Right lung (tissue), 5 donors: Measurements from ENCODE around the gene IGSF21. TPM values are rescaled to one million over a fixed set of nuclear protein-coding genes. Genes with fewer than 3 reads are reported as not detected.

Experiments used
- DNase-seq, 2 donors: peaks; one replicate each; pipeline ENCODE4 v3.0.0-alpha.2; 2013
- polyA plus RNA-seq, 5 donors: library from polyadenylated mRNA; unstranded; fragments of 120-200 nt; gene quantifications; one replicate each; pipeline versions ENCODE4 v1.2.1 to v1.2.3, GENCODE V29; 2013; ENCODE audit warnings: inconsistent platforms in 1 of 5, low replicate concordance in 1 of 5; ENCODE audit not compliant: insufficient read length in 5 of 5, insufficient read depth in 1 of 5

IGSF21 gene
- polyA plus RNA-seq, 5 donors = 0.06 to 0.26 (median 0.15) TPM

GRCh38 chr1:18119289-18119688 is 11.7 kb downstream of the IGSF21 start:
- no peak for DNase-seq

- no peak for DNase-seq
Measured at GRCh38 chr1:18119771-18120377, 12.3 kb downstream of the IGSF21 start.

- no peak for DNase-seq
Measured at GRCh38 chr1:18120638-18121037, 13.0 kb downstream of the IGSF21 start.

GRCh38 chr1:18121072-18121820 is 13.6 kb downstream of the IGSF21 start:
- no peak for DNase-seq

DNA sequence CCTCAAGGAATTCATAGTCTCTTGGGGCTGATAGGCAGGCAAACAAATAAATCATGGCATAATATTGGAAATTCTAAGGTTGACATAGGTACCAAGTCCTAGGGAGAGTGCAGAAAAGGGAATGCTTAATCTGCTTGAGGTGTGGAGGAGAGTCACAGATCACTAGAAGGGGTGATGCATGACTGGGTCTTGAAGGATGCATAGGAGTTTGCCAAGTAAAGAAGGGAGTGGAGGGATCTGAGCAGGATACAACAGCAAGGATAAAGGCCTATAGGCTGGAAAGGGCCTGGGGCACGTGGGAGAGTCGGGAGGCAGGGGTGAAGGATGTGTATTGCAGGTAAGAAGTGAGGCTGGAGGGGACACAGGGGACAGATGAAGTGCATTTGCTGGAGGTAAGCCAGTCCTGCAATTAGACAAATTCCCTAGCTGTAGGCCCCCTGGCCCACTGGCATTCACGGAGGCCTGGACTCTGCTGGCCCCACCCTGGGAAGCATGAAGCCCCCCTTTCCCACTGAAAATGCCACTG is 15.9 kb downstream of the IGSF21 start:
- DNase-seq = no peak

GRCh38 chr1:18124977-18125376 is 17.4 kb downstream of the IGSF21 start:
- no peak for DNase-seq

DNA sequence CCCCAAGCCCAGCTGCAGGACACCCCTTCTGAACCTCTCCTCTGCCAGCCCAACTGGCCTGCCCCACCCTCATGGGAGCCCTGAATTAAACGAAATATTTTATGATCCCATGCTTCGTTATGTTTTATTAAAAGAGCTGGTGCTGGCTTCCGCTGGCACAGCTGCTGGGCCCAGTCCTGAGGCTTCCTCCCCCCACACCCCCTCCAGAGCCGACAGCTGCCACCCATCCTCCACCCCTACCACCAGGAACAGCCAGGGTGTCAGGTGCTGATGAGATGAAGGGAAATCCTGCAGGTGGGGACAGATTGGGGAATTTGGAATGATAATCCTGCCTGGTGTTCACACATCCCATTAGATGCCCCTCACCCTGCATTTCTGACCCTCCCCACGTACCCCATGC is 19.0 kb downstream of the IGSF21 start:
- no peak for DNase-seq

DNA sequence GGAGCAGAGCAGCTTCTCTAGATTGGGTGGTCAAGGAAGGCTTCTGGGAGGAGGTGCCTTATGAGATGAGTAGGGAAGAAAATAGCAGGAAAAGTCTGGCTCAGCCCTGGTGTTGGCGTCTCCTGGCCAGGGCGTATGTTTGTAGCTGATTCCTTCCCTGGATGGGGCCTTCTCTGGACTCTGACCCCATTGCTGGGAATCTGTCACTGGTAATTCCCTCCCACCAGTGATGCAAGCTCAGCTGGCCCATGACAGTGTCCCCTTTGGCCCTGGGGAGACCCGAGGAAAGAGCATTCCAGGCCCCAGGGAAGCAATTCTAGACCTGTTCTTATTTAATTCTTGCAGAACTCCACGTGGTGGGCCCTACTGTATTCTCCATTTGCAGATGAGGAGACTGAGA is 20.7 kb downstream of the IGSF21 start:
- DNase-seq = no peak

DNA sequence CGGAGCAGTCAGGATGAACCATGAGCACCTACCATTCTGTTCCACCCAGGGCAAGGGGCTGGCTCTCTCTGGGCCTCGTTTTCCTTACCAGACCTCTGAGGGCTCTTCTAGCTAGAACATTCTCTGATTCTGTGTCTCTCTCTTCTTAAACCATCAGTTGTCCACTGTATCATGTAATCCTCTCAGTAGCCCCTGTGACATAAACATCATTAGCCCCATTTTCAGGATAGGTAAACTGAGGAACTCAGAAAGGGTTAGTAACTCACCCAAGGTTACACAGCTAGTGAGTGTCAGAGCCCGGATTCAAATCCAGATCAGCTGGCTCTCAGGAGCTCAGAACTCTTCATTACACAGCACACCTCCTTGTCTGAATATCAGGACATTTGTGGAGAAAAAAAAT is 22.8 kb downstream of the IGSF21 start:
- no peak for DNase-seq

DNA sequence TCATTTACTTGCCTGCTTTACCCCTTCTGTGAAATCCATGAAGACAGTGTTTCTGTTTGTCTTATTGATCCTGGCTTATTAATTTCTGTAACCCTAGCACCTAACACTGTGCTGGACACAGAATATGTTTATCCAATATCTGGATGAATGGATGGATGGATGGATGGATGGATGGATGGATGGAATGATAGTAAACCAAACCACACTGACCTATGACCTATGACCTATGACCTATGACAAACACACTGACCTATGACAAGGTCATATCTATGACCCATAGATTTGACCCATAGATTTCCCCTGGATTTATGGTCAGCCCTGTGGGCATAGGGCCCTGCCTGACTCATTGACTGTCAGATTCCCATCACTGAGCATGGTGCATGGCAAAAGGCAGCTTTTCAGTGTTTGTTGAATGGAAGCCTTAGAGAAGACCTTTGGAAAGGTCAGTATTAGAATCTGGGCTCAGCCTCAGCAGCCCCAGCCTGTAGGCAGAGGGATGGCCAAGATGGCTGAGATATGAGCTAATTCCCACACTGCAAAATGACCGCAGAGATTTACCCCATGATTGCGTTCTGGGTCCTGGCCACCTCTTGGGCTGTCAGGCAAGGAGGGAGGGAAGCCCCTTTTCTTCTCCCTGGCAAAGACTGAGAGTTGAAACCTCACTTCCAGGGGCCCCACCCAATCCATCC is 24.6 kb downstream of the IGSF21 start:
- no peak for DNase-seq

DNA sequence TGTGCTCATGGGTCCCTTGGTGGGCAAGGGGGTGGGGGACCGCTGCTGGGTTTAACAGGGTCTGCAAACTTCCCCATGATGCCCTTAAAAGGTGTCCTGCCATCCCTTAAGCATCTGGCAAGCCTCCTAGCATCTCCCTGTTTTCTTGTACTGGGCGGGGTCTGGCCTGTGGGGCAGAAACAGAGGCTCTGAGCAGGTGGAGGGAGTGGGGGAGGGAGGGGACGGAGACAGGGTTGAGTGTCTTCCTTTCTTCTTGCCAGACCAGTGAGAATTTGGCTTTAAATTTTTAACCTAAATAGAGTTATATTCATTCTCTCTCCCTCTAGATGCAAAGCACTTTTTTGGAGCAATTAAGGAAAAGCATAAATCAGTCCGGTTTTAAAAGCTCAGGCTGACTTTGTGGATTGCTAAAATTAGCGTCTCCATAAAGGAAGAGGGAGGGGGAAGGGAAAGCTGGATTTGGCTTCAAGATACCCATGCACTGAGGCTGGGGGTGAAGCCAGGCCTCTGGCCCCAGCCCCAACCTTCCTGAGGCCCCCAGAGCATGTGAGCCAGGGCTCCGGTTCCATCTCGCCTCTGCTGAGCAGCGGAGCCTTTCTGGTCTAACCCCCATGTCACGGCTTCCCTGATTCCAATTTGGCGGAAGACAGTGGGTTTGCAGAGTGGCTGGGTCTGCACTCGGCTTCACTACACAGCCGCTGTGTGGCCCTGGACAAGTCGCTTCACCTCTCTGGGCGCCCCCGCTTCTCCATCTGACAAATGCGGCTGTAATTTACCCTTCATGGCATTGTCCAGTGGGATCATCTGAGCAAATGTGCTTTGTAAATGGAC is 25.3 kb downstream of the IGSF21 start:
- DNase-seq = no peak

GRCh38 chr1:18134324-18135046 is 26.9 kb downstream of the IGSF21 start:
- no peak for DNase-seq

DNA sequence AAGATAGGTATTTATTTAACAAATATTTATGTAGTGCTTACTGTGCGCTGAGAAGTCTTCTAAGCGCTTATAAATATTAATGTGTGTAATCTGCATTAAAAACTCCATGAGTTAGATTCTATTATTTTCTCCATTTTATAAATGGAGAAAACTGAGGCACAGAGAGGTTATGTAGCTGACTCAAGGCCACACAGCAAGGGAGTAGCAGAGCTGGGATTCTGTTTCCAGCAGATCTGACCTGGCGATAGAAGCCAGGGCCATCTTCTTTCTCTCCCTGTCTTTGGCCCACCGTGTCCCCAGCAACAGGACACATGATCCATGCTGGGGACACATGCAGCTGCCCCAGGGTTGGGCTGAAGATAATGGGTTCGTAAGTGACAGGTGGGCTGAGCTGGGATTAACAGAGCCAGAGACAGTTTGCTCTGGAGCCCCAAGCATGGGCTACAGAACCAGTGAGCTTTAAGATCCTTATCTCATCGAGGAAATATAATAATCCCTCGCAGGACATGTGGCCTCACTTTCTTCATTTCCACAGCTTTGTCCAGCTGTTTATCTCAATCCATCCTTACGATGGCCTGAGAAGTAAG is 30.3 kb downstream of the IGSF21 start:
- no peak for DNase-seq

DNA sequence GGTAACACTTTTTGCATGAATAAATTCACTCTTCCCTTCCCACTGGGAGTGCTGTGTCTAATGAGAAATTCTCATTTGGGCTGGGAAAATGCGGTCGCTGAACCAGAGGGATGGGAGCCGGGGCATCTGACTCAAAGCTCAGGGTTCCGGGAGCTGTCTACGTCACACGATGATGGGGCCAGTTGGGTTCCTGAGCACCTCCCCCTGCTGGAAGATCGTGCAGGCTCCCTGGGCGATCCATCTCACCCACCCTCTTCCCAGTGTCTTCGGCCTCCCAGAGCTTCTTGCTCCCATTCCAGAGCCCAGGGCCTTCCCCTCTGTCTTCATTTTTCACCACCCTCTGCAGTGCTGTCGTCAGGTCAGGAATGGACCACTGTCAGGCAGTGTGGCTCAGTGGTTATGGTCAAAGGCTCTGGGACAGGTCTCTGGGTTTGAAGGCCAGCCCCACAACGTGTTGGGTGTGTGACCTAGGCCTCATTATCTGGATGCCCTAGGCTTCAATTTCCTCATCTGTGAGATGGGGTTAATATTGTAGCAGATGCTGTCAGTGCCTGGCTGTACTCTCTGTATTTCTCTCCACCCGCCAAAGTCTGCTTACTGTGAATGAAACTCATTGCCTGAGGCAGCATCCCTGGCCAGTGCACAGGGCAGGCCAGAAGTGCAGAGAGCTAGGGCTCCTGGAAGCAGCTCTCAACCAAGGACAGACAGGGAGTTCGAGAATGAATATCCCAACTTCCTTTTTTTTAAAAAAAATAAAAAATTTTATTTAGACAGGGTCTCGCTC is 31.8 kb downstream of the IGSF21 start:
- DNase-seq = no peak

DNA sequence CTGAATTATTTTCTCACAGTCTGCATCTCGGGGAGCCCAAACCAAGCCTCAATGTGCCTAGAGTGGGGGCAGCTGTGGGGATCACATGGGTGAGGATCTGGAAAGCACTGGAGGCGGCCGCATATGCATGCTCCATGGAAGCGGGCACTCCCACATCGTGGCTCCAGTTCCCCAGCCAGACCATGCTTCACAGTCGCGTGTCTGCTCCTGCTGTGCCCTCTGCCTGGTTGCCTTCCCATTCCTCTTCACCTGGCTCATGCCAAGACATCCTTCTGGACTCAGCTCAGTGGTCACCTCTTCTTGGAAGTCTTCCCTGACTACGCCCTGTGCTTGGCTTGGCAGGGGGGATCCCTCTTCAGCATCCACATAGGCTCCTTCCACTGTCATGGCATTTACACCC is 32.8 kb downstream of the IGSF21 start:
- DNase-seq = no peak

GRCh38 chr1:18141661-18142060 is 34.1 kb downstream of the IGSF21 start:
- DNase-seq = no peak

- no peak for DNase-seq
Measured at GRCh38 chr1:18142471-18142870, 34.9 kb downstream of the IGSF21 start.

GRCh38 chr1:18142969-18143368 is 35.4 kb downstream of the IGSF21 start:
- DNase-seq = no peak

GRCh38 chr1:18144062-18144461 is 36.5 kb downstream of the IGSF21 start:
- no peak for DNase-seq
